ENCODE results near the gene PRELID2.
"Not testable (repeated sequence)": the region's sequence is repeated elsewhere in the genome, so short reads cannot be mapped to it uniquely, and the experiment has no call there.

The PRELID2 gene

DNA sequence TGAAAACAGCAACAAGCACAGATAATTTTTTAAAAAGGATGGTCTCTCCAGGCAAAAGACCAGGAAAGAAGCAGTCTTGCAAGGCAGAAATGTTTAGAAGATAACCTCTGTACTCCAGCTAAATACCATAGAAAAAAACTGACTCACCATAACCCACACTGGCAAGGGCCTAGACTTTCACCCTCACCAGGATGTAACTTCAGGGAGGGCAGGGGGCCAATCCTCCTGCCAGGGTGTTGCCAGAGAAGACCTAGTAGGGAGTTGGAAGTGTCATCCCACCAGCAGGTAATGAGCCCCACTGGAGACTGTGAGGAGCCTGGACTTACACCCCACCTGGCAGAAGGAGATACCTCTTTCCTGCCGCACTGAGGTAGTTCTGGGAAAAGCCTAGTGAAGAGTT is 97.6 kb downstream of the PRELID2 start:
- DNase-seq = no peak

DNA sequence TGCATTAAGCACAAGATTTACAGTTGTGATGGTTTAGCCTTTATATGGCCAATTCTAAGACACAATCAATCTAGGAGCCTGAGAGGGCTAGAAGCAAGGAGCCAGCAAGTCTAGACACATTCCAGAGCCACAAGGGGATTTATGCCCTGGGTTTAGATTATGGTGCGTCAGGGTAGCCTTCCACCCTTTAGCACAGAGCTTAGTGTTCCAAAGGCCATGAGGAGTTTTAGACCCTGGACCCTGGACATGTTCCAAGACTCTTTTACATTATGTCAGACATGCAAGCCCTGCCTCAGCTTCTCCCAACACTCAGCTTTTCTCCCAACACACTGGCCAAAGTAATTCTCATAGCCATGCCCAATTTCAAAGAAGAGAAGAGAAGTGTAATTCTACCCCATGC is 105.2 kb downstream of the PRELID2 start:
- DNase-seq = not testable (repeated sequence)

DNA sequence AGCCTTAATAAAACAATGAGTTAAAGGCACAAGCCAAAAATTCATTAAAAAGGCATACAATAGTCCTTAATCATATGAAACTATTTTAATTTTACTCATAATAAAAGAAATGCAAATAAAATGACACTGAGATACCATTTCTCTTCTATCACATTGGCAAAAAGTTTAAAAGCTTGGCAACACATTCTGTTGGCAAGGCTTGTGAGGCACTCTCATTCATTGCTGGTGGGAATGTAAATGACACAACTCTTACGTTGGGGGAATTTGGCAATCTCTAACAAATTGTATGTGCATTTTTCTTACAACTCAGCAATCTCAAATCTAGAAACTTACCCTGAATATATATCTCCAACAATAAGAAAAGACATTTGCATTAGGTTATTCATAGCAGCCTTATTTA is 111.6 kb downstream of the PRELID2 start:
- no peak for DNase-seq

DNA sequence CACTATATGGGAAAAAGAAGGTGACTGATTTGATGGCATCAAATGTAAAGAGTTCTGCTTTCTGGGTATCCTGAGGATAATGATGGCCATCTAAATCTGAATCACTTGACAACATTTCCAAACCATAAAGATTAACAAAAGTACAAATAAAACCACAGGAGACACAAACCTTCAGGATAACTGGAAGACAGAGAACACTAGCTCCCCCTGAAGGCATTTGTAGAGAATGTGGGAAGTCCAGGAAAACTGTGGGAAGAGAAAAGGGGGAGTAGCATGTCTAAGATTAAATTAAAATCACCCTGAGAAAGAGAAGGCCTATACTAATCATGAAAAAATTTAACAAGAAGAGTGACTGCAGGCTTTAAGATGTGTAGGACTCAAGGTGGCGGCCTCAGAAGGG is 116.2 kb downstream of the PRELID2 start:
- DNase-seq = no peak

DNA sequence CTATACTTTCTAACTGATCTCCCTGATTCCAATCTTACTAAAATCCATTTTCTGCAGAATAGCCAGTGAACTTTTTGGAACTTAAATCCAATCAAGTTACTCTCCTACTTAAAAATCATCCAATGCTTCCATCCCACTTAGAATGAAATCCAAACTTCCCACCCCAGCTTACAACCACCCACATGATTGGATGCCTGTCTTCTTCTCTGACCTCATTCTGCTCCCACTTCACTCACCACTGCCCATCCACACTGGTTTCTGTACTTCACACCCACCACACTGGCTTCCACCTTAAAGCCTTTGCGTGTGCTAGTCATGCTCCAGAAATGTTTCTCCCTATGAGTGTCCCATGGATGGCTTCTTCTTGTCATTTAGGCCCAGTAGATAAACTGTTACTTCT is 119.7 kb downstream of the PRELID2 start:
- DNase-seq = no peak

DNA sequence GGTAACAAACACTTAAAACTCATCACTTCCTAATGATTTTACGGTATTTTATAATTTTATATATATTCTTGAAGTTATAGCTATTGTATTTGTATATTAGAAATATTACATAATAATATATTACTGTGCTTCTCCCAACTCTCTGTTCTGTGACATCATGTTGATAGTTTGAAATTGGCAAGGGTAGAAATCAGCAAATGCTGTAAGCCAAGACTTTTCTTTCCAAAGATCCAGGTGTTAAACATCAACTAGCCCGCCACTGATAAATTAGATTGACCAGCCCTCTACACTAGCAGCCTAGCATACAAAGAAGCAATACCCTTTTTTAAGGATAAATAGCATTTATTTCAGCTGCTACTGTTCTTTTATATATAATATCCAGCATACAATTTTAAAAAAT is 122.9 kb downstream of the PRELID2 start:
- no peak for DNase-seq

DNA sequence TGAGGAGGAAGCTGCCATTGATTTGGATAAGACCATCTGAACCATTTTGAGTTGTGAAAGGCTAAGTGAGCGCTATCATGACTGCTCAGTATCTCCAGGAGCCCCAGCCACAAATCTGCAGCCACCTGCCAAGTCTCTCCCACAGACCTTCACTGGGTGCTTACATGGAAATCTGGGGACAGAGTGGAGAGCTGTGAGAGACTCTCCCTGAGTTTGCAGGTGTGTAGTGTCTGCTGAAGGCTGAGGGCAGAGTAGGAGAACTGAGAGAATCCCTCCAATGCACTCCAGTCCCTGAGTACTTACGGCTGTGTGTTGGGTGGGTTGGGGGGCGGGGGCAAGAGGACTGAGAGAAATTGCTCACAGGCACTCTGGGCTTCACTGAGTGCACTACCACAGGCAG is 123.7 kb downstream of the PRELID2 start:
- DNase-seq = no peak
